Raji (cell line): ENCODE measurements around the gene FDX1.

ENCODE experiments used
- POLR2A ChIP-seq: IDR thresholded peaks from 2 replicates; pipeline ENCODE4 v1.6.1; 2011; ENCODE audit warnings: low read depth, low read length, control low read depth; ENCODE audit not compliant: insufficient read depth

Gene FDX1

GRCh38 chr11:110452720-110453119, 23.0 kb downstream of the FDX1 start:
- TF ChIP-seq POLR2A, result no peak

- no peak for TF ChIP-seq POLR2A
Observed at GRCh38 chr11:110453684-110454354, 24.1 kb downstream of the FDX1 start.

- TF ChIP-seq POLR2A, result no peak
Observed at GRCh38 chr11:110454609-110455008, 24.9 kb downstream of the FDX1 start.

- TF ChIP-seq POLR2A, result no peak
Observed at GRCh38 chr11:110455718-110456117, 26.0 kb downstream of the FDX1 start.

GRCh38 chr11:110463153-110463552, 33.4 kb downstream of the FDX1 start:
- no peak for TF ChIP-seq POLR2A

- TF ChIP-seq POLR2A, result no peak
Observed at GRCh38 chr11:110465231-110465630, 35.5 kb downstream of the FDX1 start.

GRCh38 chr11:110467556-110467955, 37.8 kb downstream of the FDX1 start:
- no peak for TF ChIP-seq POLR2A

- no peak for TF ChIP-seq POLR2A
Observed at GRCh38 chr11:110468121-110468520, 38.4 kb downstream of the FDX1 start.

- TF ChIP-seq POLR2A, result no peak
Observed at GRCh38 chr11:110469127-110469526, 39.4 kb downstream of the FDX1 start.

GRCh38 chr11:110470716-110471115, 41.0 kb downstream of the FDX1 start:
- TF ChIP-seq POLR2A, result no peak

- no peak for TF ChIP-seq POLR2A
Observed at GRCh38 chr11:110471371-110471770, 41.6 kb downstream of the FDX1 start.

- no peak for TF ChIP-seq POLR2A
Observed at GRCh38 chr11:110472858-110473257, 43.1 kb downstream of the FDX1 start.

- TF ChIP-seq POLR2A, result no peak
Observed at GRCh38 chr11:110473706-110474105, 44.0 kb downstream of the FDX1 start.

- TF ChIP-seq POLR2A, result no peak
Observed at GRCh38 chr11:110474578-110474977, 44.8 kb downstream of the FDX1 start.

- TF ChIP-seq POLR2A, result no peak
Observed at GRCh38 chr11:110475671-110476070, 45.9 kb downstream of the FDX1 start.

- TF ChIP-seq POLR2A, result no peak
Observed at GRCh38 chr11:110478410-110478809, 48.7 kb downstream of the FDX1 start.
